IMR-90 (cell line): ENCODE measurements around the gene RSRC1.

Source experiments
- CEBPB ChIP-seq: IDR thresholded peaks from 2 replicates; pipeline ENCODE4 v1.6.1; 2012; ENCODE audit warnings: low read depth, low read length, improper control_type of control experiment
- FOS ChIP-seq: fragments of 150-350 bp; IDR thresholded peaks from 2 replicates; pipeline ENCODE4 v1.6.1; 2016; ENCODE audit warnings: low read depth, low read length
- MAFK ChIP-seq: IDR thresholded peaks from 2 replicates; pipeline ENCODE4 v1.6.1; 2012; ENCODE audit warnings: low read depth, low read length, improper control_type of control experiment
- MAZ ChIP-seq: IDR thresholded peaks from 2 replicates; pipeline ENCODE4 v1.6.1; 2012; ENCODE audit warnings: low read depth, mild to moderate bottlenecking, low read length, improper control_type of control experiment, moderate library complexity, borderline replicate concordance
- MXI1 ChIP-seq: IDR thresholded peaks from 2 replicates; pipeline ENCODE4 v1.6.1; 2012; ENCODE audit warnings: low read depth, mild to moderate bottlenecking, low read length, moderate library complexity, borderline replicate concordance
- NFE2L2 ChIP-seq: fragments of 150-350 bp; IDR thresholded peaks from 2 replicates; pipeline ENCODE4 v1.6.1; 2016; ENCODE audit warnings: low read depth, mild to moderate bottlenecking, low read length
- POLR2A ChIP-seq: IDR thresholded peaks from 2 replicates; pipeline ENCODE4 v1.6.1; 2012; ENCODE audit warnings: mild to moderate bottlenecking, low read depth, low read length
- RAD21 ChIP-seq: IDR thresholded peaks from 2 replicates; pipeline ENCODE4 v1.6.1; 2012; ENCODE audit warnings: low read length, improper control_type of control experiment
- RCOR1 ChIP-seq: IDR thresholded peaks from 2 replicates; pipeline ENCODE4 v1.6.1; 2012; ENCODE audit warnings: mild to moderate bottlenecking, low read length, improper control_type of control experiment; ENCODE audit not compliant: insufficient replicate concordance
- SMC3 ChIP-seq: fragments of 150-350 bp; IDR thresholded peaks from 2 replicates; pipeline ENCODE4 v1.6.1; 2016; ENCODE audit warnings: low read depth, mild to moderate bottlenecking, antibody characterized with exemption, low read length, moderate library complexity
- TF ChIP-seq, protein P1 (sequence below): conservative IDR thresholded peaks from 2 replicates; pipeline ENCODE4 v1.5.1; 2012; ENCODE audit warnings: mild to moderate bottlenecking, low read depth, low read length, improper control_type of control experiment
- TF ChIP-seq, protein P2 (sequence below): fragments of 150-350 bp; IDR thresholded peaks from 2 replicates; pipeline ENCODE4 v1.6.1; 2016; ENCODE audit warnings: low read depth, mild to moderate bottlenecking, low read length, moderate library complexity, borderline replicate concordance
- TF ChIP-seq, protein P3 (sequence below): fragments of 150-350 bp; IDR thresholded peaks from 2 replicates; pipeline ENCODE4 v1.6.1; 2017; ENCODE audit warnings: mild to moderate bottlenecking, antibody characterized with exemption, low read length, low read depth

- TF ChIP-seq MAZ, result no peak
- TF ChIP-seq POLR2A, result no peak
- TF ChIP-seq, protein P1, sequence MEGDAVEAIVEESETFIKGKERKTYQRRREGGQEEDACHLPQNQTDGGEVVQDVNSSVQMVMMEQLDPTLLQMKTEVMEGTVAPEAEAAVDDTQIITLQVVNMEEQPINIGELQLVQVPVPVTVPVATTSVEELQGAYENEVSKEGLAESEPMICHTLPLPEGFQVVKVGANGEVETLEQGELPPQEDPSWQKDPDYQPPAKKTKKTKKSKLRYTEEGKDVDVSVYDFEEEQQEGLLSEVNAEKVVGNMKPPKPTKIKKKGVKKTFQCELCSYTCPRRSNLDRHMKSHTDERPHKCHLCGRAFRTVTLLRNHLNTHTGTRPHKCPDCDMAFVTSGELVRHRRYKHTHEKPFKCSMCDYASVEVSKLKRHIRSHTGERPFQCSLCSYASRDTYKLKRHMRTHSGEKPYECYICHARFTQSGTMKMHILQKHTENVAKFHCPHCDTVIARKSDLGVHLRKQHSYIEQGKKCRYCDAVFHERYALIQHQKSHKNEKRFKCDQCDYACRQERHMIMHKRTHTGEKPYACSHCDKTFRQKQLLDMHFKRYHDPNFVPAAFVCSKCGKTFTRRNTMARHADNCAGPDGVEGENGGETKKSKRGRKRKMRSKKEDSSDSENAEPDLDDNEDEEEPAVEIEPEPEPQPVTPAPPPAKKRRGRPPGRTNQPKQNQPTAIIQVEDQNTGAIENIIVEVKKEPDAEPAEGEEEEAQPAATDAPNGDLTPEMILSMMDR, result no peak
- TF ChIP-seq FOS, result no peak
- TF ChIP-seq, protein P2, sequence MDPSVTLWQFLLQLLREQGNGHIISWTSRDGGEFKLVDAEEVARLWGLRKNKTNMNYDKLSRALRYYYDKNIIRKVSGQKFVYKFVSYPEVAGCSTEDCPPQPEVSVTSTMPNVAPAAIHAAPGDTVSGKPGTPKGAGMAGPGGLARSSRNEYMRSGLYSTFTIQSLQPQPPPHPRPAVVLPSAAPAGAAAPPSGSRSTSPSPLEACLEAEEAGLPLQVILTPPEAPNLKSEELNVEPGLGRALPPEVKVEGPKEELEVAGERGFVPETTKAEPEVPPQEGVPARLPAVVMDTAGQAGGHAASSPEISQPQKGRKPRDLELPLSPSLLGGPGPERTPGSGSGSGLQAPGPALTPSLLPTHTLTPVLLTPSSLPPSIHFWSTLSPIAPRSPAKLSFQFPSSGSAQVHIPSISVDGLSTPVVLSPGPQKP, result no peak
- TF ChIP-seq MXI1, result no peak
- TF ChIP-seq, protein P3, sequence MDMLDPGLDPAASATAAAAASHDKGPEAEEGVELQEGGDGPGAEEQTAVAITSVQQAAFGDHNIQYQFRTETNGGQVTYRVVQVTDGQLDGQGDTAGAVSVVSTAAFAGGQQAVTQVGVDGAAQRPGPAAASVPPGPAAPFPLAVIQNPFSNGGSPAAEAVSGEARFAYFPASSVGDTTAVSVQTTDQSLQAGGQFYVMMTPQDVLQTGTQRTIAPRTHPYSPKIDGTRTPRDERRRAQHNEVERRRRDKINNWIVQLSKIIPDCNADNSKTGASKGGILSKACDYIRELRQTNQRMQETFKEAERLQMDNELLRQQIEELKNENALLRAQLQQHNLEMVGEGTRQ, result no peak
- TF ChIP-seq SMC3, result no peak
- no peak for TF ChIP-seq MAFK
- no peak for TF ChIP-seq RAD21
- no peak for TF ChIP-seq NFE2L2
- no peak for TF ChIP-seq RCOR1
- TF ChIP-seq CEBPB, result no peak
These were observed 344.0 kb downstream of the RSRC1 start for GRCh38 chr3:158453865-158454264.
